GM21529 (cell line): Measurements from ENCODE around the gene PKP2.

ENCODE experiments used
- ATAC-seq: cut with Tn5 transposase; IDR thresholded peaks from one replicate; pipeline ENCODE4 v1.9.1; 2021; ENCODE audit not compliant: unreplicated experiment

The PKP2 gene

GRCh38 chr12:32896432-32897280, at the start of gene PKP2:
TSS of gene PKP2 (minus strand) at chr12:32896777. CDS start at chr12:32896731, 46 bp downstream.
- ATAC-seq = peak; percentile 47

- ATAC-seq = no peak
Measured at GRCh38 chr12:32944195-32944594, 47.6 kb upstream of the PKP2 start.

- ATAC-seq = no peak
Measured at GRCh38 chr12:32939801-32940200, 43.2 kb upstream of the PKP2 start.

- ATAC-seq = no peak
Measured at GRCh38 chr12:32926963-32927362, 30.4 kb upstream of the PKP2 start.

GRCh38 chr12:32926356-32926755, 29.8 kb upstream of the PKP2 start:
- ATAC-seq = no peak

- ATAC-seq = no peak
Measured at GRCh38 chr12:32922546-32923297, 26.1 kb upstream of the PKP2 start.

- ATAC-seq = no peak
Measured at GRCh38 chr12:32921397-32921796, 24.8 kb upstream of the PKP2 start.

GRCh38 chr12:32920506-32921085, 24.0 kb upstream of the PKP2 start:
- no peak for ATAC-seq

- ATAC-seq = peak; percentile 68
Measured at GRCh38 chr12:32918890-32919801, 22.6 kb upstream of the PKP2 start.

GRCh38 chr12:32917094-32917611, 20.6 kb upstream of the PKP2 start:
- ATAC-seq = no peak

- no peak for ATAC-seq
Measured at GRCh38 chr12:32907898-32908476, 11.4 kb upstream of the PKP2 start.

- ATAC-seq = no peak
Measured at GRCh38 chr12:32907166-32907565, 10.6 kb upstream of the PKP2 start.

- peak; percentile 99 for ATAC-seq
Measured at GRCh38 chr12:32906399-32907165, 10.0 kb upstream of the PKP2 start.

GRCh38 chr12:32903763-32904162, 7.2 kb upstream of the PKP2 start:
- ATAC-seq = no peak

GRCh38 chr12:32903318-32903717, 6.7 kb upstream of the PKP2 start:
- ATAC-seq = no peak

GRCh38 chr12:32902287-32902997, 5.9 kb upstream of the PKP2 start:
- ATAC-seq = peak; percentile 32

- no peak for ATAC-seq
Measured at GRCh38 chr12:32901553-32901952, 5.0 kb upstream of the PKP2 start.

- ATAC-seq = no peak
Measured at GRCh38 chr12:32897687-32898573, 1.4 kb upstream of the PKP2 start.
